Esophagus squamous epithelium (tissue), 5 donors: Measurements from ENCODE around the gene AMBN. TPM values are rescaled to one million over a fixed set of nuclear protein-coding genes. Genes with fewer than 3 reads are reported as not detected.

ENCODE experiments used
- DNase-seq: peaks from one replicate; lab custom pipeline; 2025; lab: John Stamatoyannopoulos, UW
- H3K27ac ChIP-seq, 4 donors: fragments of 200-600 bp; sonication (generic); one replicate each; pipeline ENCODE4 v1.5.1; 2016 to 2019; ENCODE audit warnings: mild to moderate bottlenecking in 1 of 4
- H3K27me3 ChIP-seq, 4 donors: fragments of 200-600 bp; sonication (generic); 1 replicate in 3 of 4; 2 replicates in 1 of 4; pipeline versions ENCODE4 v1.5.1 to v1.6.0; 2017 to 2021; ENCODE audit warnings: antibody characterized with exemption in 1 of 4
- H3K36me3 ChIP-seq, 3 donors: fragments of 200-600 bp; sonication (generic); one replicate each; pipeline ENCODE4 v1.5.1; 2016 to 2019
- H3K4me1 ChIP-seq, 3 donors: fragments of 200-600 bp; sonication (generic); one replicate each; pipeline ENCODE4 v1.5.1; 2017 to 2019
- H3K4me3 ChIP-seq, 4 donors: fragments of 200-600 bp; sonication (generic); 1 replicate in 3 of 4; 2 replicates in 1 of 4; pipeline ENCODE4 v1.5.1; 2016 to 2019; ENCODE audit warnings: mild to moderate bottlenecking in 2 of 4, moderate library complexity in 1 of 4
- H3K9me3 ChIP-seq, 3 donors: fragments of 200-600 bp; sonication (generic); one replicate each; pipeline ENCODE4 v1.5.1; 2016 to 2019
- POLR2A ChIP-seq, 4 donors: fragments of 450-650 bp; IDR thresholded peaks; one replicate each; pipeline ENCODE4 v1.6.1; 2017; ENCODE audit warnings: antibody characterized with exemption in 4 of 4, mild to moderate bottlenecking in 4 of 4, moderate library complexity in 3 of 4
- WGBS, 2 donors: methylation state at CpG; one replicate each; pipeline ENCODE4 v1.1.5; 2018; 5-methylcytosine and 5-hydroxymethylcytosine counted together
- intact Hi-C: fragments of 100-400 bp; cut with DNase I; formaldehyde crosslinking; loops from one replicate; pipeline ENCODE4 v1.15.0; 2022
- total RNA-seq, 4 donors: library from RNA; depleted of rRNA; stranded (reverse); fragments of >200 nt; gene quantifications; one replicate each; pipeline ENCODE4 v1.1.0, GENCODE V29; 2016
- TF ChIP-seq, protein P1 (sequence below), 6 experiments: fragments of 450-650 bp in 4 of 6; fragments of 200-600 bp in 2 of 6; sonication (generic) in 2 of 6; IDR thresholded peaks; one replicate each; pipeline ENCODE4 v1.5.1; 2016 to 2019; ENCODE audit warnings: antibody characterized with exemption in 6 of 6, mild to moderate bottlenecking in 4 of 6, moderate library complexity in 4 of 6
- donor health status: DM: yes; HTN: yes; CAD: no.

AMBN gene
- total RNA-seq, 4 donors from 2014 or later = not detected

DNA sequence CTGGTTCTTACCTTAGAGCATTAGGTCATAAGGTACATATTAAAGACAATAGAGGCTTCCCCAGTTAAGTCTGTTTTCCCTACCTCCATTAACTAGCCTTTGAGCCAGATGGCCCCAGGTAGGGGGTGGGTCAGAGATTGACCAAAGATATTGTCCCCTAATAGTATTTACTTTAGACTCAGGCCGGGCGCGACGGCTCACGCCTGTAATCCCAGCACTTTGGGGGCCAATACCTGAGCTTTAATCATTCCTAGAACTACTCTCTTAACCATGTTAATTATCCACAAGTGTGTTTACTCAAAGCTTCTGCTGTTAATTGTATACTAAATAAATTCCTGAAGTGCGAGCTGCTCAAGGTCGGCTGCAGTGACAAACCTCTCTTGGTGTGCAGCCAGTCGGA is 28.0 kb upstream of the AMBN start:
- Histone ChIP-seq H3K36me3 (no peaks in the 10 kb centered on the region), H3K27ac (no peak overlapping the region), H3K4me3 (no peak overlapping the region), H3K9me3 (no peaks in the 10 kb centered on the region), H3K27me3 (no peaks in the 10 kb centered on the region), H3K4me1 (no peaks in the 10 kb centered on the region)
- no peak for DNase-seq
- intact Hi-C loops = no loop called here
- WGBS, 2 donors = 84 to 89% methylated on average over 8 of the region's 8 CpGs
- TF ChIP-seq, protein P1, sequence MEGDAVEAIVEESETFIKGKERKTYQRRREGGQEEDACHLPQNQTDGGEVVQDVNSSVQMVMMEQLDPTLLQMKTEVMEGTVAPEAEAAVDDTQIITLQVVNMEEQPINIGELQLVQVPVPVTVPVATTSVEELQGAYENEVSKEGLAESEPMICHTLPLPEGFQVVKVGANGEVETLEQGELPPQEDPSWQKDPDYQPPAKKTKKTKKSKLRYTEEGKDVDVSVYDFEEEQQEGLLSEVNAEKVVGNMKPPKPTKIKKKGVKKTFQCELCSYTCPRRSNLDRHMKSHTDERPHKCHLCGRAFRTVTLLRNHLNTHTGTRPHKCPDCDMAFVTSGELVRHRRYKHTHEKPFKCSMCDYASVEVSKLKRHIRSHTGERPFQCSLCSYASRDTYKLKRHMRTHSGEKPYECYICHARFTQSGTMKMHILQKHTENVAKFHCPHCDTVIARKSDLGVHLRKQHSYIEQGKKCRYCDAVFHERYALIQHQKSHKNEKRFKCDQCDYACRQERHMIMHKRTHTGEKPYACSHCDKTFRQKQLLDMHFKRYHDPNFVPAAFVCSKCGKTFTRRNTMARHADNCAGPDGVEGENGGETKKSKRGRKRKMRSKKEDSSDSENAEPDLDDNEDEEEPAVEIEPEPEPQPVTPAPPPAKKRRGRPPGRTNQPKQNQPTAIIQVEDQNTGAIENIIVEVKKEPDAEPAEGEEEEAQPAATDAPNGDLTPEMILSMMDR (IDR thresholded peaks at IDR 0.05) = no peak
- TF ChIP-seq POLR2A (IDR thresholded peaks at IDR 0.05) = no peak

DNA sequence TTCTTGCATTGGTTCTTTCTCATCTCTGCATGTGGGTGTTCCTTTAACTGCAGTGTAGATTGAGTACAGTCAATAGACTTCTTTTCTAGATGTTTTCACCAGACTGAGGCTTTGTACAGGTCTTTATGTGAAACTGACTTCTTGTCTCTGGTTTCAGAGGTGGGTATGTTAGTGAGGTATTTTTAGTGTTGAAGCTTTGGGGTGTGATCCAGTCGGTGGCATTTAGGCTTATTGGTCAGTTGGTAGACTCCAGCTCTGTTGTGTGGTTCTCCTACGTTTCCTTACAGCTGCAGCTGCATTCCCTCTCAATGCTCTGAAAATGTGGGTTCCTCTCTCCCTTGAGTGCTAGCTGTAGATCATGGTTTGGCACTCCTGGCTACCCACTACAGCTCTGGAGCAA is 21.3 kb upstream of the AMBN start:
- no peak for TF ChIP-seq POLR2A (IDR thresholded peaks at IDR 0.05)
- TF ChIP-seq, protein P1 (IDR thresholded peaks at IDR 0.05) = no peak
- H3K9me3 ChIP-seq = no peaks in the 10 kb centered on the region
- WGBS, 2 donors = 67 to 69% methylated on average over 2 of the region's 2 CpGs
- H3K4me3 ChIP-seq = no peak overlapping the region
- no peak overlapping the region for H3K27ac ChIP-seq
- no peaks in the 10 kb centered on the region for H3K4me1 ChIP-seq
- H3K36me3 ChIP-seq = no peaks in the 10 kb centered on the region
- H3K27me3 ChIP-seq = peaks cover 0 to 3% (median 0%) of the 10 kb centered on the region in 4 donors
- intact Hi-C loops = no loop called here
- no peak for DNase-seq

DNA sequence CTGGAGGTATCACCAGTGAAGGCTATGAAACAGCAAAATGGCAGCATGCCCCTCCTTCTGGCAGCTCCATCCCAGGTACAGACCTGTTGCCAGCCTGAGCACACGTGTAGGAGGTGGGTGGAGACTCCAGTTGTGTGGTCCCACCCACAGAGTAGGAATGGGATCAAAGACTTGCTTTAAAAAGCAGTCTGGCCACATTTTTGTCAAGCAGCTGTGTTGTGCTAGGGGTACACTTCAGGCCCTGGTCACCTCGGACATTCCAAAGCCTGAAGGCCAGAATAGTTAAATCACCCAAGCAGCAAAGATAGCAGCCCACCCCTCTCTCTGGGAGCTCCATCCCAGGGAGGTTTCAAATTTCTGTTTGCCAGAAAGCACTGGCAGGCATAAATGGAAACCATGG is 20.3 kb upstream of the AMBN start:
- Histone ChIP-seq H3K4me3 (no peak overlapping the region), H3K27ac (no peak overlapping the region)
- intact Hi-C loops = no loop called here

DNA sequence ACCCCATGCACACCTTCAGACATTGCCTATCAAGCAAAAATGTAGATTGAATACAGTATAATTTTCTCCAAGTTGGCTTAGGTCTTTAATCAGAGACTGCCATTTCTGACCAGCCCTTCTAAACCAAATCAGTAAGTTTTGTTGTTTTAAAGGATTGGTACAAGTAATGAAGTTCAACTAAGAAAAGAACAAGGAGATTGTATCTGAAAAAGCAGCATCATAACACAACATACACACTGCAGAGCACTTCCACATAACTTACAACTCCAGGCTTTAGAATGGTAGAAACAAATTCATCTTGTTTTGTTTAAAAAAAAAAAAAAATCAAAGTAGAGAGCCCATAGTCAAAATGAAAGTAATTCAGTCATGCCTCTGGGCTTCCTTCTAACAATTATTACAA is 16.1 kb upstream of the AMBN start:
- H3K27me3 ChIP-seq = peaks cover 0 to 3% (median 0%) of the 10 kb centered on the region in 4 donors
- no peak overlapping the region for H3K27ac ChIP-seq
- TF ChIP-seq, protein P1 (IDR thresholded peaks at IDR 0.05) = no peak
- no peak for TF ChIP-seq POLR2A (IDR thresholded peaks at IDR 0.05)
- H3K9me3 ChIP-seq = no peaks in the 10 kb centered on the region
- DNase-seq = no peak
- H3K36me3 ChIP-seq = no peaks in the 10 kb centered on the region
- H3K4me1 ChIP-seq = no peaks in the 10 kb centered on the region
- intact Hi-C loops = no loop called here
- no peak overlapping the region for H3K4me3 ChIP-seq

More for the DNA sequence above, 20.3 kb upstream of the AMBN start:
- TF ChIP-seq POLR2A (IDR thresholded peaks at IDR 0.05) = no peak
- TF ChIP-seq, protein P1 (IDR thresholded peaks at IDR 0.05) = no peak
- Histone ChIP-seq H3K36me3 (no peaks in the 10 kb centered on the region), H3K9me3 (no peaks in the 10 kb centered on the region), H3K27me3 (peaks cover 0 to 3% (median 0%) of the 10 kb centered on the region in 4 donors), H3K4me1 (no peaks in the 10 kb centered on the region)
- WGBS, 2 donors = 60 to 70% methylated on average over 1 to 2 of the region's 2 CpGs
- no peak for DNase-seq

DNA sequence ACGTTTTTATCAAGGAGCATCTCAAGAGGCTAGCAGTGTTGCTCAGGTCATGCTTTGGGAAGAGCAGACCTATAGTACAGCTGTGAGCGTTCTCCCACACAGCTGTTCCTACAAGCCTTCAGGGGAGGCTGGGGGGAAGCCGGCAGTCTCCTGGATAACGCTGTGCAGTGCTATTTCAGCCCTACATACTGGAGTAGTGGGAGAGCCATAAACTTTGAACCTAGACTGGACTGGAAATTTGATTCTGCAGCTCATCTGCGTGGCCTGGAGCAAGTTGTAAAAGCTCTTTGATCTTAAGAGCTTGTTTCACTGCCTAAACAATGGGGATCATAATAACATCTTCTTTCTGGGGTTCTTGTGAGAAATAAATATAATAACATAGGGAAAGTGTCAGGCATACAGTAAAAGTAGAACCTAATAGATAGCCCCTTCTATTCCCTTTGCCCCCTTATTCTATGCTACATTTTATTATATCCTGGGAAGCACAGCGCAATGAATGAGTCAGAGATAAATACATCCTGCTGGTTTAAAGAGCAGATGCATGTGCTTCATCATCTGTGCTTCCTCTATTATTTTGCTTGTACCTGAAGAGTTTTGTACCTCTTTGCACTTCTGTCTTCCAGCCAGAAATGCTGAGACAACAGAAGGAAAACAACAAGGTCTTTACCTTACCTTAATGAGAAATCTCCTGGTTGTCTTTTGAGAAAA is 14.7 kb upstream of the AMBN start:
- no peak for DNase-seq
- Histone ChIP-seq H3K36me3 (no peaks in the 10 kb centered on the region), H3K4me1 (no peaks in the 10 kb centered on the region), H3K27me3 (no peaks in the 10 kb centered on the region), H3K4me3 (no peak overlapping the region), H3K27ac (no peak overlapping the region), H3K9me3 (no peaks in the 10 kb centered on the region)
- 61 to 67% methylated on average over 6 of the region's 6 CpGs for WGBS, 2 donors
- intact Hi-C loops = no loop called here
- TF ChIP-seq POLR2A (IDR thresholded peaks at IDR 0.05) = no peak
- TF ChIP-seq, protein P1 (IDR thresholded peaks at IDR 0.05) = no peak
